SK-N-SH (cell line): ENCODE results near the gene RELN.
"Not testable (repeated sequence)": the region's sequence is repeated elsewhere in the genome, so short reads cannot be mapped to it uniquely, and the experiment has no call there.

ENCODE experiments used
- EZH2phosphoT487 ChIP-seq: fragments of 200-600 bp; sonication (generic); IDR thresholded peaks from 2 replicates; pipeline ENCODE4 v1.6.1; 2017; ENCODE audit warnings: low read depth, mixed run types, mild to moderate bottlenecking, antibody characterized with exemption, moderate library complexity, borderline replicate concordance
- NFIC ChIP-seq: IDR thresholded peaks from 2 replicates; pipeline ENCODE4 v1.4.0; 2012; ENCODE audit warnings: borderline replicate concordance
- PBX3 ChIP-seq: IDR thresholded peaks from 2 replicates; pipeline ENCODE4; 2012
- POLR2AphosphoS5 ChIP-seq: IDR thresholded peaks from 2 replicates; pipeline ENCODE4 v1.6.1; 2012; ENCODE audit warnings: low read depth, low read length
- RCOR1 ChIP-seq: fragments of 150-350 bp; IDR thresholded peaks from 2 replicates; pipeline ENCODE4 v1.6.1; 2017; ENCODE audit warnings: antibody characterized with exemption, low read length
- RXRA ChIP-seq: IDR thresholded peaks from 2 replicates; pipeline ENCODE4 v1.4.0; 2012; ENCODE audit warnings: low read depth, mild to moderate bottlenecking, borderline replicate concordance
- TAF1 ChIP-seq: IDR thresholded peaks from 2 replicates; pipeline ENCODE4 v1.6.1; 2012; ENCODE audit warnings: low read depth, mild to moderate bottlenecking, low read length, moderate library complexity, borderline replicate concordance
- TEAD4 ChIP-seq: IDR thresholded peaks from 2 replicates; pipeline ENCODE4 v1.4.0; 2012; ENCODE audit warnings: mild to moderate bottlenecking, borderline replicate concordance; ENCODE audit not compliant: insufficient read depth
- USF2 ChIP-seq: fragments of 150-350 bp; IDR thresholded peaks from 2 replicates; pipeline ENCODE4 v1.6.1; 2017; ENCODE audit warnings: antibody characterized with exemption, low read length, low read depth, borderline replicate concordance
- TF ChIP-seq, protein P1 (sequence below): fragments of 200-600 bp; sonication (generic); IDR thresholded peaks from 2 replicates; pipeline ENCODE4 v1.6.1; 2017; ENCODE audit warnings: antibody characterized with exemption, mild to moderate bottlenecking, moderate library complexity

GRCh38 chr7:103486873-103487272 is 502.6 kb downstream of the RELN start:
- not testable (repeated sequence) for TF ChIP-seq POLR2AphosphoS5, RXRA, RCOR1, TAF1, NFIC, TEAD4, EZH2phosphoT487, USF2, PBX3
- TF ChIP-seq, protein P1, sequence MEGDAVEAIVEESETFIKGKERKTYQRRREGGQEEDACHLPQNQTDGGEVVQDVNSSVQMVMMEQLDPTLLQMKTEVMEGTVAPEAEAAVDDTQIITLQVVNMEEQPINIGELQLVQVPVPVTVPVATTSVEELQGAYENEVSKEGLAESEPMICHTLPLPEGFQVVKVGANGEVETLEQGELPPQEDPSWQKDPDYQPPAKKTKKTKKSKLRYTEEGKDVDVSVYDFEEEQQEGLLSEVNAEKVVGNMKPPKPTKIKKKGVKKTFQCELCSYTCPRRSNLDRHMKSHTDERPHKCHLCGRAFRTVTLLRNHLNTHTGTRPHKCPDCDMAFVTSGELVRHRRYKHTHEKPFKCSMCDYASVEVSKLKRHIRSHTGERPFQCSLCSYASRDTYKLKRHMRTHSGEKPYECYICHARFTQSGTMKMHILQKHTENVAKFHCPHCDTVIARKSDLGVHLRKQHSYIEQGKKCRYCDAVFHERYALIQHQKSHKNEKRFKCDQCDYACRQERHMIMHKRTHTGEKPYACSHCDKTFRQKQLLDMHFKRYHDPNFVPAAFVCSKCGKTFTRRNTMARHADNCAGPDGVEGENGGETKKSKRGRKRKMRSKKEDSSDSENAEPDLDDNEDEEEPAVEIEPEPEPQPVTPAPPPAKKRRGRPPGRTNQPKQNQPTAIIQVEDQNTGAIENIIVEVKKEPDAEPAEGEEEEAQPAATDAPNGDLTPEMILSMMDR, result not testable (repeated sequence)
